HepG2 (cell line): ENCODE results near the gene PRR22. TPM values are rescaled to one million over a fixed set of nuclear protein-coding genes. Genes with fewer than 3 reads are reported as not detected.
A peak's percentile ranks its signal among the peaks of the same experiment; 100 is the strongest.

Experiments
- AGO2 ChIP-seq: fragments of 200-400 bp; formaldehyde crosslinking; optimal IDR thresholded peaks from 2 replicates; pipeline ENCODE3; 2017; ENCODE audit warnings: mild to moderate bottlenecking, low read depth, low read length, moderate library complexity
- ASH2L ChIP-seq: fragments of 300-600, 200-600 bp; sonication (generic); IDR thresholded peaks from 2 replicates; pipeline ENCODE4 v1.7.0; 2017; ENCODE audit warnings: low read depth, mild to moderate bottlenecking, moderate library complexity, mixed read lengths, low read length; ENCODE audit not compliant: insufficient read length
- FOSL2 ChIP-seq: sonication (generic); formaldehyde crosslinking; IDR thresholded peaks from 2 replicates; pipeline ENCODE4 v1.4.0; 2020; ENCODE audit warnings: missing genetic modification reagents
- GATAD1 ChIP-seq: IDR thresholded peaks from 2 replicates; pipeline ENCODE4 v1.6.1; 2016; ENCODE audit warnings: missing genetic modification reagents, missing compliant biosample characterization
- GATAD2A ChIP-seq: IDR thresholded peaks from 2 replicates; pipeline ENCODE4 v1.6.1; 2016
- HOXA3 ChIP-seq: sonication (generic); formaldehyde crosslinking; IDR thresholded peaks from 2 replicates; pipeline ENCODE4 v1.5.0; 2020; ENCODE audit warnings: missing genetic modification reagents
- RBFOX2 ChIP-seq: fragments of 200-400 bp; formaldehyde crosslinking; IDR thresholded peaks from 2 replicates; pipeline ENCODE4 v1.6.1; 2017; ENCODE audit warnings: low read depth, mild to moderate bottlenecking, low read length
- RCOR2 ChIP-seq: IDR thresholded peaks from 2 replicates; pipeline ENCODE4 v1.6.1; 2016; ENCODE audit warnings: missing biosample characterization, missing genetic modification reagents
- RNF2 ChIP-seq: fragments of 450-650 bp; conservative IDR thresholded peaks from 2 replicates; pipeline ENCODE4 v1.6.1; 2016; ENCODE audit warnings: low read depth
- SALL1 ChIP-seq: sonication (generic); formaldehyde crosslinking; IDR thresholded peaks from 2 replicates; pipeline ENCODE4 v1.8.0; 2022; ENCODE audit warnings: mild to moderate bottlenecking, missing genetic modification reagents
- SOX5 ChIP-seq: IDR thresholded peaks from 2 replicates; pipeline ENCODE4 v1.6.1; 2016; ENCODE audit warnings: borderline replicate concordance
- SP2 ChIP-seq: sonication (generic); formaldehyde crosslinking; IDR thresholded peaks from 2 replicates; pipeline ENCODE4 v1.5.1; 2020; ENCODE audit warnings: mild to moderate bottlenecking, missing genetic modification reagents
- YY1 ChIP-seq: IDR thresholded peaks from 2 replicates; pipeline ENCODE4 v1.6.1; 2011; ENCODE audit warnings: low read length, low read depth, moderate library complexity, mild to moderate bottlenecking; ENCODE audit not compliant: insufficient read depth, insufficient replicate concordance
- ZNF264 ChIP-seq: sonication (generic); formaldehyde crosslinking; IDR thresholded peaks from 2 replicates; pipeline ENCODE4 v1.4.0; 2020; ENCODE audit warnings: missing genetic modification reagents
- ZNF296 ChIP-seq: sonication (generic); formaldehyde crosslinking; conservative IDR thresholded peaks from 2 replicates; pipeline ENCODE4 v1.5.0; 2020; ENCODE audit warnings: mild to moderate bottlenecking, missing genetic modification reagents
- ZNF607 ChIP-seq: sonication (generic); formaldehyde crosslinking; IDR thresholded peaks from 2 replicates; pipeline ENCODE4 v1.5.1; 2020; ENCODE audit warnings: missing genetic modification reagents, mild to moderate bottlenecking, borderline replicate concordance
- polyA plus RNA-seq, 8 experiments: library from polyadenylated mRNA; depleted of rRNA in 3 of 8; stranded (reverse) in 7 of 8; unstranded in 1 of 8; fragments of >200 nt; fragmentation: Illumina TruSeq in 4 of 8; extraction: Trizol in 4 of 8; gene quantifications; 2 replicates each; pipeline versions ENCODE4 v1.2.1 to v1.2.3, GENCODE V29; 2011 to 2016; ENCODE audit warnings: low read depth in 4 of 8, missing spikeins in 1 of 8, mixed read lengths in 1 of 8; ENCODE audit not compliant: insufficient read depth in 1 of 8
- total RNA-seq, 5 experiments: library from RNA; depleted of rRNA; stranded (reverse); fragments of >200 nt; fragmentation: Illumina TruSeq; extraction: Trizol; gene quantifications; 2 replicates each; pipeline ENCODE4 v1.2.3, GENCODE V29; 2016; ENCODE audit warnings: low read depth in 1 of 5
- TF ChIP-seq, protein P1 (sequence below): sonication (generic); formaldehyde crosslinking; IDR thresholded peaks from 2 replicates; pipeline ENCODE4 v1.4.0; 2020; ENCODE audit warnings: missing genetic modification reagents
- TF ChIP-seq, protein P2 (sequence below): IDR thresholded peaks from 2 replicates; pipeline ENCODE4 v1.6.1; 2016; ENCODE audit warnings: mild to moderate bottlenecking, missing biosample characterization, missing genetic modification reagents
- TF ChIP-seq, protein P3 (sequence below): sonication (generic); formaldehyde crosslinking; IDR thresholded peaks from 2 replicates; pipeline ENCODE4 v1.4.0; 2020; ENCODE audit warnings: missing genetic modification reagents
- TF ChIP-seq, protein P4 (sequence below): sonication (generic); formaldehyde crosslinking; IDR thresholded peaks from 2 replicates; pipeline ENCODE4 v1.4.0; 2020; ENCODE audit warnings: missing genetic modification reagents
- TF ChIP-seq, protein P5 (sequence below), 2 experiments: sonication (generic) in 1 of 2; formaldehyde crosslinking in 1 of 2; IDR thresholded peaks; 2 replicates each; pipeline versions ENCODE4 v1.5.1 to v1.6.1; 2011 to 2020; ENCODE audit warnings: borderline replicate concordance in 1 of 2, low read depth in 1 of 2, low read length in 1 of 2, mild to moderate bottlenecking in 1 of 2, missing genetic modification reagents in 1 of 2, moderate library complexity in 1 of 2

Gene PRR22
- total and polyA plus RNA-seq, 2 of the 13 experiments (the other 11 are each of a cell fraction or from before 2014, with no cell fraction given), result 0.84 to 2.3 TPM

DNA sequence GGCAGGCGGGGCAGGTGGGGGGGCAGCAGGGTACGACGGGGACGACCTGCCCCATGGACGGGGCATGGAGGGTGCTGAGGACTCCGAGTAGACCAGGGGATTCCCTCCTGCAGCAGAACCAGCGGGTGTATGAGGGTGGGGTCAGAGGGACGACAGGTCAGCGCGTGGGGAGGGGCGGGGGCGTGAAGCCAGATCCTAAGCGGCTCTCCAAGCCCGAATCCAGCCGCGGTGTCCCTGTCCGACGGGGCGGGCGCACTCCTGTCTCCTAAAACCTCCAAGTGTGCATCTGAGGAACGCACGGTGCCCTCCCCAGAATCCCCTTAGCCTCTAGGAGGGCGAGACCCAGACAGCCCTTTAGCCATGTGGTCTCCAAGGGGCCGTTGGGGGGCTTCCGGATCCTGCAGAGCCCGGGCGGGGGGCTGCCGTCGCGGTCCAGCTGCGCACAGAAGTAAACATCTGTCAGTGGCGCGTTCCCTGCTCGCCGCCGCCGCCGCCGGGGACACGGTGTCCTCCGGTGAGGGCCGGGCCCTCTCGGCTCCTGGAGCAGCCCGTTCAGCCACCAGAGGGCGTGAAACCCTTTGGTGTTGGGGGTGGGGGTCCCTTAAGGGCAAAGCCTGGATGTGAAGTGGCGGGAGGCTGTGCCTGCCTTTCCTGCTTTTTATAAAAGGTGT lies 21.1 kb upstream of the PRR22 start (continued):
- TF ChIP-seq, protein P1, sequence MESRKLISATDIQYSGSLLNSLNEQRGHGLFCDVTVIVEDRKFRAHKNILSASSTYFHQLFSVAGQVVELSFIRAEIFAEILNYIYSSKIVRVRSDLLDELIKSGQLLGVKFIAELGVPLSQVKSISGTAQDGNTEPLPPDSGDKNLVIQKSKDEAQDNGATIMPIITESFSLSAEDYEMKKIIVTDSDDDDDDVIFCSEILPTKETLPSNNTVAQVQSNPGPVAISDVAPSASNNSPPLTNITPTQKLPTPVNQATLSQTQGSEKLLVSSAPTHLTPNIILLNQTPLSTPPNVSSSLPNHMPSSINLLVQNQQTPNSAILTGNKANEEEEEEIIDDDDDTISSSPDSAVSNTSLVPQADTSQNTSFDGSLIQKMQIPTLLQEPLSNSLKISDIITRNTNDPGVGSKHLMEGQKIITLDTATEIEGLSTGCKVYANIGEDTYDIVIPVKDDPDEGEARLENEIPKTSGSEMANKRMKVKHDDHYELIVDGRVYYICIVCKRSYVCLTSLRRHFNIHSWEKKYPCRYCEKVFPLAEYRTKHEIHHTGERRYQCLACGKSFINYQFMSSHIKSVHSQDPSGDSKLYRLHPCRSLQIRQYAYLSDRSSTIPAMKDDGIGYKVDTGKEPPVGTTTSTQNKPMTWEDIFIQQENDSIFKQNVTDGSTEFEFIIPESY (CRISPR knock-in tag), result peak; percentile 72; the same call in 1 of the 2 replicates
- 0 out of 2 replicates have a peak, but pooled peaks have one; percentile 35 for TF ChIP-seq HOXA3
- TF ChIP-seq, protein P2, sequence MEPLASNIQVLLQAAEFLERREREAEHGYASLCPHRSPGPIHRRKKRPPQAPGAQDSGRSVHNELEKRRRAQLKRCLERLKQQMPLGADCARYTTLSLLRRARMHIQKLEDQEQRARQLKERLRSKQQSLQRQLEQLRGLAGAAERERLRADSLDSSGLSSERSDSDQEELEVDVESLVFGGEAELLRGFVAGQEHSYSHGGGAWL, result 0 out of 2 replicates have a peak, but pooled peaks have one; percentile 32
- TF ChIP-seq, protein P3, sequence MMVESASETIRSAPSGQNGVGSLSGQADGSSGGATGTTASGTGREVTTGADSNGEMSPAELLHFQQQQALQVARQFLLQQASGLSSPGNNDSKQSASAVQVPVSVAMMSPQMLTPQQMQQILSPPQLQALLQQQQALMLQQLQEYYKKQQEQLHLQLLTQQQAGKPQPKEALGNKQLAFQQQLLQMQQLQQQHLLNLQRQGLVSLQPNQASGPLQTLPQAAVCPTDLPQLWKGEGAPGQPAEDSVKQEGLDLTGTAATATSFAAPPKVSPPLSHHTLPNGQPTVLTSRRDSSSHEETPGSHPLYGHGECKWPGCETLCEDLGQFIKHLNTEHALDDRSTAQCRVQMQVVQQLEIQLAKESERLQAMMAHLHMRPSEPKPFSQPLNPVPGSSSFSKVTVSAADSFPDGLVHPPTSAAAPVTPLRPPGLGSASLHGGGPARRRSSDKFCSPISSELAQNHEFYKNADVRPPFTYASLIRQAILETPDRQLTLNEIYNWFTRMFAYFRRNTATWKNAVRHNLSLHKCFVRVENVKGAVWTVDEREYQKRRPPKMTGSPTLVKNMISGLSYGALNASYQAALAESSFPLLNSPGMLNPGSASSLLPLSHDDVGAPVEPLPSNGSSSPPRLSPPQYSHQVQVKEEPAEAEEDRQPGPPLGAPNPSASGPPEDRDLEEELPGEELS (CRISPR knock-in tag), result 0 out of 2 replicates have a peak, but pooled peaks have one; percentile 16
- TF ChIP-seq ZNF264 (CRISPR knock-in tag), result no peak
- peak; percentile 42 for TF ChIP-seq AGO2
- peak; percentile 74 for TF ChIP-seq GATAD2A (CRISPR knock-in tag)
- TF ChIP-seq RCOR2 (CRISPR knock-in tag), result 0 out of 2 replicates have a peak, but pooled peaks have one; percentile 39
- TF ChIP-seq ZNF296 (CRISPR knock-in tag), result 0 out of 2 replicates have a peak, but pooled peaks have one; percentile 45
- TF ChIP-seq SOX5 (CRISPR knock-in tag), result no peak
- TF ChIP-seq YY1, result peak; percentile 51
- no peak for TF ChIP-seq RNF2
- TF ChIP-seq, protein P4, sequence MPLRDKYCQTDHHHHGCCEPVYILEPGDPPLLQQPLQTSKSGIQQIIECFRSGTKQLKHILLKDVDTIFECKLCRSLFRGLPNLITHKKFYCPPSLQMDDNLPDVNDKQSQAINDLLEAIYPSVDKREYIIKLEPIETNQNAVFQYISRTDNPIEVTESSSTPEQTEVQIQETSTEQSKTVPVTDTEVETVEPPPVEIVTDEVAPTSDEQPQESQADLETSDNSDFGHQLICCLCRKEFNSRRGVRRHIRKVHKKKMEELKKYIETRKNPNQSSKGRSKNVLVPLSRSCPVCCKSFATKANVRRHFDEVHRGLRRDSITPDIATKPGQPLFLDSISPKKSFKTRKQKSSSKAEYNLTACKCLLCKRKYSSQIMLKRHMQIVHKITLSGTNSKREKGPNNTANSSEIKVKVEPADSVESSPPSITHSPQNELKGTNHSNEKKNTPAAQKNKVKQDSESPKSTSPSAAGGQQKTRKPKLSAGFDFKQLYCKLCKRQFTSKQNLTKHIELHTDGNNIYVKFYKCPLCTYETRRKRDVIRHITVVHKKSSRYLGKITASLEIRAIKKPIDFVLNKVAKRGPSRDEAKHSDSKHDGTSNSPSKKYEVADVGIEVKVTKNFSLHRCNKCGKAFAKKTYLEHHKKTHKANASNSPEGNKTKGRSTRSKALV, result peak; percentile 60; the same call in 1 of the 2 replicates
- TF ChIP-seq SALL1 (CRISPR knock-in tag), result peak; percentile 59; the same call in 1 of the 2 replicates
- 0 out of 2 replicates have a peak, but pooled peaks have one; percentile 39 for TF ChIP-seq RBFOX2
- 0 out of 2 replicates have a peak, but pooled peaks have one; percentile 7 for TF ChIP-seq ZNF607 (CRISPR knock-in tag)
- TF ChIP-seq SP2 (CRISPR knock-in tag), result no peak
- TF ChIP-seq, protein P5, sequence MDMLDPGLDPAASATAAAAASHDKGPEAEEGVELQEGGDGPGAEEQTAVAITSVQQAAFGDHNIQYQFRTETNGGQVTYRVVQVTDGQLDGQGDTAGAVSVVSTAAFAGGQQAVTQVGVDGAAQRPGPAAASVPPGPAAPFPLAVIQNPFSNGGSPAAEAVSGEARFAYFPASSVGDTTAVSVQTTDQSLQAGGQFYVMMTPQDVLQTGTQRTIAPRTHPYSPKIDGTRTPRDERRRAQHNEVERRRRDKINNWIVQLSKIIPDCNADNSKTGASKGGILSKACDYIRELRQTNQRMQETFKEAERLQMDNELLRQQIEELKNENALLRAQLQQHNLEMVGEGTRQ (IDR thresholded peaks at IDR 0.05; ENCODE audit: low read depth, low read length), result no peak
- TF ChIP-seq, protein P5 (CRISPR knock-in tag; IDR thresholded peaks at IDR 0.05; ENCODE audit: borderline replicate concordance), result no peak; the same call in 1 of the 2 replicates
- peak; percentile 32 for TF ChIP-seq ASH2L
- no peak for TF ChIP-seq GATAD1 (CRISPR knock-in tag)
- peak; percentile 24; the same call in 1 of the 2 replicates for TF ChIP-seq FOSL2
